Measurements from ENCODE around the gene FAM111B.

DNA sequence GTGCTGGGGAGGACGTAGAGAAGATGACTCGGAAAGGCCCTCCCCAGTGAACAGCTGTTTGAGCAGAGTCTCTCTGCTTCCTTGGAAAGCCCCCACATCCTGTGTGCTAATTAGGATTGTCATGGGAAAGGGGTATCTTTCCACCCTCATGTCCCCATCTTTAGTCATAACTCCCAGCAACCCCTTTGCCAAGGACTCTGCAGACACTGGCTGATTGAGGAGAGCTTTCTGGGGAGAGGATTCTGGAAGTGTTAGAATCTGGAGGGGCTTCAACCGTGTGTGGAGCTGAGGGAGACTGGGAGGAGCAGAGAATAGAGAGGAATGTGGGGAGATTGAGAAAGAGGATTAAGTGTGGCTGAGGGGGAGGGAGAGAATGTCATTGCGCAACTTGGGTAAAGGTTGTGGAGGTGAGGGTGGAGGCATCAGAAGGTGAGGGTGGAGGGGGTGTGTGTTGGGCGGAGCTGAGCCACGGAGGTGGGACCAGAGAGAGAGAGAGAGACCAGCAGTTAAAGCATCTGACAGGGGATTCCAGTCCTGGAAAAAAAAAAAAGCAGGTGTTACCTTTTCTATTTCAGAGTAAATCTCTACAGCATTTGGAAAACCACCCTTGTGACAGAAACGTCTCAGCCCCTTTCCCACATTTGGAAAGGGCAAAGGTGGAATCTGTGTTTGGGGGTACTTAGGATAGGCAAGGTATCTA, 67.1 kb downstream of the FAM111B start:
- TF ChIP-seq ZNF701 (tag by site-specific recombination; IDR thresholded peaks at IDR 0.05) = no peak
- TF ChIP-seq CTCF (tag by site-specific recombination; IDR thresholded peaks at IDR 0.05) = no peak
- TF ChIP-seq SETDB1 (IDR thresholded peaks at IDR 0.05; ENCODE audit: insufficient read length, low read length) = no peak
- no peak for TF ChIP-seq ZNF610 (tag by site-specific recombination; IDR thresholded peaks at IDR 0.05; ENCODE audit: borderline replicate concordance)
- TF ChIP-seq ZNF354C (tag by site-specific recombination; IDR thresholded peaks at IDR 0.05; ENCODE audit: borderline replicate concordance, low read depth) = no peak
- TF ChIP-seq, protein P1, sequence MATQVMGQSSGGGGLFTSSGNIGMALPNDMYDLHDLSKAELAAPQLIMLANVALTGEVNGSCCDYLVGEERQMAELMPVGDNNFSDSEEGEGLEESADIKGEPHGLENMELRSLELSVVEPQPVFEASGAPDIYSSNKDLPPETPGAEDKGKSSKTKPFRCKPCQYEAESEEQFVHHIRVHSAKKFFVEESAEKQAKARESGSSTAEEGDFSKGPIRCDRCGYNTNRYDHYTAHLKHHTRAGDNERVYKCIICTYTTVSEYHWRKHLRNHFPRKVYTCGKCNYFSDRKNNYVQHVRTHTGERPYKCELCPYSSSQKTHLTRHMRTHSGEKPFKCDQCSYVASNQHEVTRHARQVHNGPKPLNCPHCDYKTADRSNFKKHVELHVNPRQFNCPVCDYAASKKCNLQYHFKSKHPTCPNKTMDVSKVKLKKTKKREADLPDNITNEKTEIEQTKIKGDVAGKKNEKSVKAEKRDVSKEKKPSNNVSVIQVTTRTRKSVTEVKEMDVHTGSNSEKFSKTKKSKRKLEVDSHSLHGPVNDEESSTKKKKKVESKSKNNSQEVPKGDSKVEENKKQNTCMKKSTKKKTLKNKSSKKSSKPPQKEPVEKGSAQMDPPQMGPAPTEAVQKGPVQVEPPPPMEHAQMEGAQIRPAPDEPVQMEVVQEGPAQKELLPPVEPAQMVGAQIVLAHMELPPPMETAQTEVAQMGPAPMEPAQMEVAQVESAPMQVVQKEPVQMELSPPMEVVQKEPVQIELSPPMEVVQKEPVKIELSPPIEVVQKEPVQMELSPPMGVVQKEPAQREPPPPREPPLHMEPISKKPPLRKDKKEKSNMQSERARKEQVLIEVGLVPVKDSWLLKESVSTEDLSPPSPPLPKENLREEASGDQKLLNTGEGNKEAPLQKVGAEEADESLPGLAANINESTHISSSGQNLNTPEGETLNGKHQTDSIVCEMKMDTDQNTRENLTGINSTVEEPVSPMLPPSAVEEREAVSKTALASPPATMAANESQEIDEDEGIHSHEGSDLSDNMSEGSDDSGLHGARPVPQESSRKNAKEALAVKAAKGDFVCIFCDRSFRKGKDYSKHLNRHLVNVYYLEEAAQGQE (tag by site-specific recombination; IDR thresholded peaks at IDR 0.05) = no peak
- no peak for TF ChIP-seq ZNF510 (tag by site-specific recombination; IDR thresholded peaks at IDR 0.05; ENCODE audit: insufficient replicate concordance)
- TF ChIP-seq, protein P2, sequence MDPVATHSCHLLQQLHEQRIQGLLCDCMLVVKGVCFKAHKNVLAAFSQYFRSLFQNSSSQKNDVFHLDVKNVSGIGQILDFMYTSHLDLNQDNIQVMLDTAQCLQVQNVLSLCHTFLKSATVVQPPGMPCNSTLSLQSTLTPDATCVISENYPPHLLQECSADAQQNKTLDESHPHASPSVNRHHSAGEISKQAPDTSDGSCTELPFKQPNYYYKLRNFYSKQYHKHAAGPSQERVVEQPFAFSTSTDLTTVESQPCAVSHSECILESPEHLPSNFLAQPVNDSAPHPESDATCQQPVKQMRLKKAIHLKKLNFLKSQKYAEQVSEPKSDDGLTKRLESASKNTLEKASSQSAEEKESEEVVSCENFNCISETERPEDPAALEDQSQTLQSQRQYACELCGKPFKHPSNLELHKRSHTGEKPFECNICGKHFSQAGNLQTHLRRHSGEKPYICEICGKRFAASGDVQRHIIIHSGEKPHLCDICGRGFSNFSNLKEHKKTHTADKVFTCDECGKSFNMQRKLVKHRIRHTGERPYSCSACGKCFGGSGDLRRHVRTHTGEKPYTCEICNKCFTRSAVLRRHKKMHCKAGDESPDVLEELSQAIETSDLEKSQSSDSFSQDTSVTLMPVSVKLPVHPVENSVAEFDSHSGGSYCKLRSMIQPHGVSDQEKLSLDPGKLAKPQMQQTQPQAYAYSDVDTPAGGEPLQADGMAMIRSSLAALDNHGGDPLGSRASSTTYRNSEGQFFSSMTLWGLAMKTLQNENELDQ (tag by site-specific recombination; IDR thresholded peaks at IDR 0.05; ENCODE audit: low read depth) = no peak
- no peak for TF ChIP-seq ZFP3 (tag by site-specific recombination; IDR thresholded peaks at IDR 0.05; ENCODE audit: low read depth)
- no peak for TF ChIP-seq ZNF132 (tag by site-specific recombination; IDR thresholded peaks at IDR 0.05; ENCODE audit: borderline replicate concordance)
- TF ChIP-seq MZF1 (tag by site-specific recombination; IDR thresholded peaks at IDR 0.05; ENCODE audit: borderline replicate concordance) = no peak

Measured in HEK293 (cell line).